ENCODE measurements around the gene CBFA2T3.

GRCh38 chr16:88948781-88949490 lies 28.1 kb downstream of the CBFA2T3 start:
- TF ChIP-seq POLR2A (IDR thresholded peaks at IDR 0.05; ENCODE audit: low read length) (no peak), GATA1 (IDR thresholded peaks at IDR 0.05; ENCODE audit: low read depth, low read length) (no peak)

Measured in erythroblast (primary cell).